Activated T-cell treated with anti-CD3 and anti-CD28 coated beads, Interleukin-2, amount 50 U/mL, for 24 hours (primary cell): ENCODE data around the gene SH3D19.

Experiments used
- DNase-seq: peaks from one replicate; pipeline ENCODE4 v3.0.0-alpha.2; 2020
- H3K27ac Mint-ChIP-seq: 2 replicates; pipeline ENCODE4 v1.8.0; 2020; ENCODE audit warnings: mild to moderate bottlenecking, mixed read lengths
- H3K27me3 Mint-ChIP-seq: 2 replicates; pipeline ENCODE4 v1.8.0; 2020; ENCODE audit warnings: mixed read lengths
- H3K36me3 Mint-ChIP-seq: 2 replicates; pipeline ENCODE4 v1.8.0; 2020; ENCODE audit warnings: low read depth, mixed read lengths
- H3K4me1 Mint-ChIP-seq: 2 replicates; pipeline ENCODE4 v1.8.0; 2020; ENCODE audit warnings: low read depth, mixed read lengths
- H3K4me3 Mint-ChIP-seq: 2 replicates; pipeline ENCODE4 v1.8.0; 2020; ENCODE audit warnings: mild to moderate bottlenecking, moderate library complexity, mixed read lengths
- H3K9me3 Mint-ChIP-seq: 2 replicates; pipeline ENCODE4 v1.8.0; 2020; ENCODE audit warnings: mixed read lengths

SH3D19 gene

DNA sequence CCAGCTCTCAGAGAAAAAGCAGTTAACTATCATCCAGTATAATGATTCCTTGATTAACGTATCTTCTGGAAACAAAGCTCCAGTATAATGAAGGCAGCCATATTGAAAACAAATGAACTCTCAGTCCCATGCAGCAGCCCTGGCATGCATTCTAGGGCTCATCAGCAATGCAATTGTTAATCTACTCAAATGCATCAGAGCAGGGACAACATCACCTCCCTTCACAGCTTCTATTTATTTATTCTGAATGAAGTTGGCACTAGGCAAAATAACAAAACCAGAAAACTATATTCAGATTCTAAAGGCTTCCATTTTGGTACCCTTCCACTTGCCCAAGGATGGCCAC lies 11.4 kb downstream of the SH3D19 start:
- DNase-seq: no peak
- Mint-ChIP-seq H3K9me3 (no peaks in the 10 kb centered on the region), H3K27ac (no peak overlapping the region)

DNA sequence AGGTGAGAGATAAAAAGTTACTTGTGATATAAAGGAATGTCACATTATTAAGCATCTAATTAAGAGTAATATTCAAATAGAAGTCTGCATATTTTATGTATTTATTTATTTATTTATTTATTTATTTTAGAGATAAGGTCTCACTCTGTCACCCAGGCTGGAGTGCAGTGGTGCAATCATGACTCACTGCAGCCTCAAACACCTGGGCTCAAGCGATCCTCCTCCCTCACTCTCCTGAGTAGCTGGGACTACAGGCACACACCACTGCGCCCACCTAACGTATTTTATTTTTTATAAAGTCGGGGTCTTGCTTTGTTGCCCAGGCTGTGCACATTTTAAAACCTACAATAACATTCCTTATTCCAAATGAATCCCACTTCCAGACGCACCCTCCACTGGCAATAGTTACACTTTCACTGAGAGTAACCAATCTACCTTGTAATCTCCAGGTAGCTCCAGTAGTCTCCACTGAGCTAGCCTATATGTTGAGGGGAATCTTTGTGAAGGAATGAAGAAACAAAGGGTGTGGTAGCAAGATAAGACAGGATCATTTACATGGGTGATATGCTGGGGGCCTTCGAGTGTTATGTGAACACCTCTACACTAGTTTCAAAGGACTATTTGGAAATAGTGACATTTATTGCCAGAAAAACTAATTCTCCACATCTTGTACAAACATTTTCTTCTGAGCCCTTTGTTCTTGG lies 11.9 kb downstream of the SH3D19 start:
- H3K4me1 Mint-ChIP-seq: no peaks in the 10 kb centered on the region
- H3K4me3 Mint-ChIP-seq: no peak overlapping the region
- no peaks in the 10 kb centered on the region for H3K36me3 Mint-ChIP-seq
- peaks cover 14% of the 10 kb centered on the region for H3K27me3 Mint-ChIP-seq
- DNase-seq: no peak
- H3K27ac Mint-ChIP-seq: no peak overlapping the region
- no peaks in the 10 kb centered on the region for H3K9me3 Mint-ChIP-seq

More for the DNA sequence above, 11.4 kb downstream of the SH3D19 start:
- Mint-ChIP-seq H3K4me1 (no peaks in the 10 kb centered on the region), H3K27me3 (peaks cover 14% of the 10 kb centered on the region), H3K36me3 (no peaks in the 10 kb centered on the region), H3K4me3 (no peak overlapping the region)

- H3K27ac Mint-ChIP-seq: no peak overlapping the region
- no peaks in the 10 kb centered on the region for H3K36me3 Mint-ChIP-seq
- no peaks in the 10 kb centered on the region for H3K4me1 Mint-ChIP-seq
- no peaks in the 10 kb centered on the region for H3K9me3 Mint-ChIP-seq
- peaks cover 5% of the 10 kb centered on the region for H3K27me3 Mint-ChIP-seq
- H3K4me3 Mint-ChIP-seq: no peak overlapping the region
- no peak for DNase-seq
Measured at GRCh38 chr4:151310124-151310728, 15.2 kb downstream of the SH3D19 start.

DNA sequence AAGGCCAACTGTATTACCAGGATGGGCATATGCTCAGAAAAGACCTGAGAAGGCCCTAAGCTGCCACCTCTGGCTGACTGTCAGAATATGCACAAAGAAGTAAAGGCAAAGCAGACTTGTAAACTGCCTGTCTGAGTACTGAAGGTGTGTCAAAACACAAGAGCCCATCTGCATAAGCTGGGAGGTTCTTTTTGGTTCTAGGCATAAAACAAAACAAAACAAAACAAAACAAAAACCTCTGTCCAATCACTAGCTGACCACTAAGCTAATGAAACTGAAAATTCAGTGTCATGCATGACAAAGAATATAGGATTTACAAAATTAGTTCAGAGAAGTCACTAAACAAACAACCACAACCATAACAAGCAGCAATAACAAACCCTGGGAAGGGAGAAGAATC lies 20.6 kb downstream of the SH3D19 start:
- H3K4me1 Mint-ChIP-seq: peaks cover 2% of the 10 kb centered on the region
- H3K27me3 Mint-ChIP-seq: peaks cover 15% of the 10 kb centered on the region
- no peak overlapping the region for H3K27ac Mint-ChIP-seq
- DNase-seq: no peak
- H3K9me3 Mint-ChIP-seq: no peaks in the 10 kb centered on the region
- no peaks in the 10 kb centered on the region for H3K36me3 Mint-ChIP-seq
- H3K4me3 Mint-ChIP-seq: no peak overlapping the region

DNA sequence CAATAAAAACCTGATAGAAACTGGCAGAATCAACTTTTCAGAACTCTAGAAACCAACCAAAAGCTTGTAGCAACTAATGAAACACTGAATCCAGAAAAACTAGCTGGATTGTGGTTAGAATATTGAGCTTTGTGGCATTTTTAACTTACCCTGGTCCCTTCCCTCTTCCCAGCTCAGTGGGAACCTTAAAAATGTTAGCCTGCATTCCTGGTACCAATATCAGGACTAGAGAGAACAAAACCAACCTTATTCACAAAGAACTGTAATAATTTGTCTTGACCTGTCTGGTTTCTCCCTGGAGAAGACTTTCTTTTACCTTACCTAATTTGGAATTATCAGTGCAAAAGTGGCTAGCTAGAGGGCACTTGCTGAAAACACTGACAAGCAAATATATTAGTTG lies 21.2 kb downstream of the SH3D19 start:
- H3K4me3 Mint-ChIP-seq: no peak overlapping the region
- no peaks in the 10 kb centered on the region for H3K36me3 Mint-ChIP-seq
- peaks cover 15% of the 10 kb centered on the region for H3K27me3 Mint-ChIP-seq
- H3K27ac Mint-ChIP-seq: no peak overlapping the region
- H3K4me1 Mint-ChIP-seq: peaks cover 2% of the 10 kb centered on the region
- DNase-seq: no peak
- H3K9me3 Mint-ChIP-seq: no peaks in the 10 kb centered on the region

GRCh38 chr4:151302432-151302831 lies 23.0 kb downstream of the SH3D19 start:
- Mint-ChIP-seq H3K27me3 (peaks cover 13% of the 10 kb centered on the region), H3K27ac (no peak overlapping the region), H3K36me3 (no peaks in the 10 kb centered on the region), H3K4me3 (no peak overlapping the region), H3K4me1 (peaks cover 2% of the 10 kb centered on the region), H3K9me3 (no peaks in the 10 kb centered on the region)
- no peak for DNase-seq

- Mint-ChIP-seq H3K4me1 (no peaks in the 10 kb centered on the region), H3K27ac (no peak overlapping the region)
Measured at GRCh38 chr4:151297170-151297569, 28.2 kb downstream of the SH3D19 start.

DNA sequence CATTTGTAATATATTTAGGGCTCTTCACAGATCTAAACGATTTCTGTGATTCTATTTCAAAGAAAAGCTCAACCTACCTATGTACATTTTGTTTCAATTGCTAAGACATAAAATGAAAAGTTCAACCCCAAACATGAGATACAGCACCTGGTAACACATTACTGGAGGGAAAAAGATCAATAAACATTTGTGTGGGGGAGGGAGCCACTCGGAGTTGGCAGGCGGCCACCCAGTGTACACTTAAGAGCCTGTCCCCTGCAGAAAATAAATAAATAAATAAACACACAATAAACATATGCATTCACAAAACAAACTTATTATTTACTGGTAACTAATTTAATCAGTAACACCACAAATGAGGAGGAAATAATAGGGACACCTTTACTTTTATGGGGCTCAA lies 29.2 kb downstream of the SH3D19 start:
- Mint-ChIP-seq H3K9me3 (no peaks in the 10 kb centered on the region), H3K27me3 (no peaks in the 10 kb centered on the region), H3K4me3 (no peak overlapping the region), H3K36me3 (no peaks in the 10 kb centered on the region), H3K27ac (no peak overlapping the region), H3K4me1 (no peaks in the 10 kb centered on the region)
- no peak for DNase-seq

More at GRCh38 chr4:151297170-151297569, 28.2 kb downstream of the SH3D19 start:
- no peak overlapping the region for H3K4me3 Mint-ChIP-seq
- H3K9me3 Mint-ChIP-seq: no peaks in the 10 kb centered on the region
- no peaks in the 10 kb centered on the region for H3K36me3 Mint-ChIP-seq
- DNase-seq: no peak
- peaks cover 3% of the 10 kb centered on the region for H3K27me3 Mint-ChIP-seq

DNA sequence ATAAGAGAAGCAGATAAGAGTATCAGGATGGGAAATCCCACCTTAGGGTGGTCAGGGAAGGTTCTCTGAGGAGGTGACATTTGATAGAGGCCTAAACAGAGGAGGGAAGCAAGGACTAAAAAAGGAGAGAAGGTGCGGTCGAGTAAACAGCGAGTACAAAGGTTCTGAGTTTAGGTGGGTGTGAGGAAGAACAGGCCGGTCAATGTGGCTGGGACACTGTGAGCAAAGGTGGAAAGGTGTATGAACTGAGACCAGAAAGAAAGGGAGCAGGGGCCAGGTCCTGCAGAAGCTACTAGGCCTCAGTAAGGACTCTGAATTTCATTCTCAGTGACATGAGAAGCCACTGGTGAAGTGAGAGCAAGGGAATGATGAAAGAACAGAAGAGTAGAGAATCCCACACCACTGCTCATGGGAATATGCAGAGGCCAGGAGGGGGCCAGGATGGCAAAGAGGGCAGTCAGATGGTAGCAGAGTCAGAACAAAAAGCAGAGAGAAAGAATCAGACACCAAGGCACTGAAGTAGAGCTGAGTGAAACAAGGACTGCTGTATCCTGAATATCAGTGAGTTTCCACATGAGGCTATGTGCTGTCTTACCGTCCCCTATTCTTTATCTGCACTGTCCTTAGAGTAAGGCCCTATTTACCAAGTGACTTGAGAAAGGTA lies 30.4 kb downstream of the SH3D19 start:
- no peak overlapping the region for H3K27ac Mint-ChIP-seq
- H3K36me3 Mint-ChIP-seq: no peaks in the 10 kb centered on the region
- no peak for DNase-seq
- no peaks in the 10 kb centered on the region for H3K9me3 Mint-ChIP-seq
- no peak overlapping the region for H3K4me3 Mint-ChIP-seq
- H3K27me3 Mint-ChIP-seq: no peaks in the 10 kb centered on the region
- no peaks in the 10 kb centered on the region for H3K4me1 Mint-ChIP-seq

DNA sequence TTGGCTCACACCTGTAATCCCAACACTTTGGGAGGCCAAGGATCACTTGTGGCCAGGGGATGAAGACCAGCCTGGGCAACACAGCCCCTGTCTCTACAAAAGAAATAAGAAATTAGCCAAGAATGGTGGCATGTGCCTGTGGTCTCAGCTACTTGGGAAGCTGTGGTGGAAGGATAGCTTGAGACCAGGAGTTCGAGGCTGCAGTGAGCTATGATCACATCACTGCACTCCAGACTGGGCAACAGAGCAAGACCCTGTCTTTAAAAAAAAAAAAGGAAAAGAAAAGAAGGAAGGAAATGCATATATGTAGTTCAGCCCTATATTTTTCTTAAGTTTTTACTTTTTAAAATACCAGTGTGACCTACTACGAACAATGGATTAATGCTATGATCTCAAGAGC lies 33.4 kb downstream of the SH3D19 start:
- H3K4me3 Mint-ChIP-seq: no peak overlapping the region
- no peak overlapping the region for H3K27ac Mint-ChIP-seq
- no peaks in the 10 kb centered on the region for H3K9me3 Mint-ChIP-seq
- no peaks in the 10 kb centered on the region for H3K36me3 Mint-ChIP-seq
- no peaks in the 10 kb centered on the region for H3K4me1 Mint-ChIP-seq
- no peak for DNase-seq
- no peaks in the 10 kb centered on the region for H3K27me3 Mint-ChIP-seq

DNA sequence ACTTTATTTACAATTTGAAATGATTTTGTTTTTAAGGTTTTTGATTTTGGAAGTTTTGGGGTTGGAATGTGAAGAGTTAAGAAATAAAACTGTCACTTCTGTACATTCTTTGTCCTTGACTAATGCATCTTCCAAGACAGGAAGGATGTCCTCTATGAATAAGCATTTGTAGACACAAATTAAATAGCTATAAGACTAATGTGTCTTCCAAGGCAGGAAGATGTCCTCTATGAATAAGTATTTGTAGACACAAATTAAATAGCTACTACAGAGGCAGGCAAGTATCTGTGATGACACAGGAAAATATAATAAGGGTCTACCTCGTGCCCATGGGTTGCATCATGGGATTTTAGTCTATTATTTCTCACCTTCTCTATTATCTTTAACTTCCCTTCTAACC lies 33.9 kb downstream of the SH3D19 start:
- Mint-ChIP-seq H3K4me3 (no peak overlapping the region), H3K27ac (no peak overlapping the region), H3K27me3 (no peaks in the 10 kb centered on the region), H3K4me1 (no peaks in the 10 kb centered on the region), H3K9me3 (no peaks in the 10 kb centered on the region), H3K36me3 (no peaks in the 10 kb centered on the region)
- no peak for DNase-seq

- Mint-ChIP-seq H3K36me3 (no peaks in the 10 kb centered on the region), H3K9me3 (peaks cover 5% of the 10 kb centered on the region), H3K27me3 (peaks cover 3% of the 10 kb centered on the region), H3K4me1 (no peaks in the 10 kb centered on the region), H3K27ac (no peak overlapping the region), H3K4me3 (no peak overlapping the region)
- no peak for DNase-seq
Measured at GRCh38 chr4:151287409-151287808, 38.0 kb downstream of the SH3D19 start.

DNA sequence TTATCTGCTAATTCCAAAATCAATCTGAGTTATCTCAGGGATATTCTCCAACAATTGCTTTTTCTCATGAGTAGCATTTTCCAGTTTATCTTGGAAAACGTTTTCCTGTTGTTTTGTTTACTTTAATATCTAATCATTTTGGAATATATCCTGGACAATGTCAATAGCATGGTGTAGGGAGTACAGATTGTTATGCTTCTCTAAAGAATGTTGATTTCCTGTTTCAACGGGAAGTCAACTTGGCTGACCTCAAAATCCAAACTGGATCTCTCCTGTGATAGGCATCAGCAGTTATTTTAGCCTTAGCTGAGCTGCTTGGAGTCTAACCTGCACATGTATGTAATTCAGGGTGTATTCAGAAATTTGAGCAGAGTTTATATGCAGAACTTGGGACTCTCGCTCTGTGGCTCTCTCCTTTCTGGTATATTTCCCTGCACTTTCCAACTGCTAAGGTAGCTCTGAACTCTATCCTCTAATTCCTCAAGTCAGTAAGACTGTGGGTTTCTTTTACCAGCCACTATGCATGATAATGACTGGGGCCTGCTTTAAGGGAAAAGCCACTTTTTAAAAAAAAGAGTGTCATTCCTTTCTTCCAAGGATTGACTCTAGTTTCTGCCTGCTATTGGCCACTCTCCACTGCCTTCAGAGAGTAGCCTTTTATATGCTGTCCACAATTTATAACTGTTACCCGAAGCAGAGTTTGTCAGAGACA lies 40.7 kb downstream of the SH3D19 start:
- Mint-ChIP-seq H3K27me3 (peaks cover 3% of the 10 kb centered on the region), H3K4me3 (no peak overlapping the region), H3K36me3 (no peaks in the 10 kb centered on the region), H3K27ac (no peak overlapping the region), H3K4me1 (no peaks in the 10 kb centered on the region), H3K9me3 (peaks cover 5% of the 10 kb centered on the region)
- DNase-seq: no peak

- no peaks in the 10 kb centered on the region for H3K4me1 Mint-ChIP-seq
- H3K27ac Mint-ChIP-seq: no peak within 1 kb of the TSS
- no peaks in the 10 kb centered on the region for H3K9me3 Mint-ChIP-seq
- no peaks in the 10 kb centered on the region for H3K36me3 Mint-ChIP-seq
- H3K4me3 Mint-ChIP-seq: no peak within 1 kb of the TSS
- DNase-seq: peak; percentile 52
- H3K27me3 Mint-ChIP-seq: peaks cover 19% of the 10 kb centered on the region
Measured at GRCh38 chr4:151276787-151277562, 48.4 kb downstream of the SH3D19 start, which contains the start of gene PRSS48. TSS of gene PRSS48 (plus strand) at chr4:151277161. CDS start at chr4:151277173, 12 bp downstream.
